Activated gamma-delta T cell (primary cell): ENCODE results near the gene TAP2.

Experiments used
- DNase-seq: peaks from one replicate; lab custom pipeline; 2025; lab: John Stamatoyannopoulos, UW

The TAP2 gene

GRCh38 chr6:32854376-32855178, 16.0 kb upstream of the TAP2 start:
- no peak for DNase-seq

- peak; percentile 84 for DNase-seq
These were observed 15.2 kb upstream of the TAP2 start, which contains the start of the genes PSMB9 and TAP1 for GRCh38 chr6:32853541-32854375. Gene PSMB9, plus strand, starts transcription at chr6:32854192. Its CDS starts 38 bp downstream, at chr6:32854230. Gene TAP1, minus strand, starts transcription at chr6:32853704. Its CDS starts 68 bp downstream, at chr6:32853636.

GRCh38 chr6:32852844-32853540, 14.5 kb upstream of the TAP2 start:
- peak; percentile 48 for DNase-seq

- no peak for DNase-seq
These were observed 13.7 kb upstream of the TAP2 start for GRCh38 chr6:32852018-32852843.

GRCh38 chr6:32851025-32851424, 12.5 kb upstream of the TAP2 start:
- no peak for DNase-seq

GRCh38 chr6:32849126-32849525, 10.6 kb upstream of the TAP2 start:
- DNase-seq = no peak

GRCh38 chr6:32847795-32848194, 9.3 kb upstream of the TAP2 start:
- no peak for DNase-seq

GRCh38 chr6:32847004-32847403, 8.5 kb upstream of the TAP2 start:
- DNase-seq = no peak

- no peak for DNase-seq
These were observed 6.9 kb upstream of the TAP2 start for GRCh38 chr6:32845384-32845884.

GRCh38 chr6:32844839-32845383, 6.4 kb upstream of the TAP2 start:
- DNase-seq = no peak

GRCh38 chr6:32843979-32844838, 5.7 kb upstream of the TAP2 start, which contains the start of gene PSMB8:
Gene PSMB8, minus strand, starts transcription at chr6:32844047. Its CDS starts 51 bp downstream, at chr6:32843996.
- peak; percentile 59 for DNase-seq

GRCh38 chr6:32843331-32843978, 4.9 kb upstream of the TAP2 start:
- no peak for DNase-seq

GRCh38 chr6:32842690-32843089, 4.2 kb upstream of the TAP2 start:
- no peak for DNase-seq

GRCh38 chr6:32842021-32842650, 3.6 kb upstream of the TAP2 start:
- no peak for DNase-seq

- DNase-seq = no peak
These were observed 2.2 kb upstream of the TAP2 start for GRCh38 chr6:32840604-32841246.

- no peak for DNase-seq
These were observed 817 bp upstream of the TAP2 start for GRCh38 chr6:32839356-32839755.

GRCh38 chr6:32837651-32838113, 857 bp downstream of the TAP2 start:
- no peak for DNase-seq

GRCh38 chr6:32836873-32837272, 1.7 kb downstream of the TAP2 start:
- DNase-seq = no peak
